Esophagus (tissue), 2 donors: ENCODE results near the gene NGF. TPM values are rescaled to one million over a fixed set of nuclear protein-coding genes. Genes with fewer than 3 reads are reported as not detected.
"Not testable (repeated sequence)": the region's sequence is repeated elsewhere in the genome, so short reads cannot be mapped to it uniquely, and the experiment has no call there.

ENCODE experiments used
- H3K27ac ChIP-seq, 2 donors: one replicate each; pipeline ENCODE4 v1.5.1; 2013; ENCODE audit warnings: low read depth in 2 of 2, mild to moderate bottlenecking in 2 of 2, inconsistent platforms in 1 of 2, low read length in 1 of 2, moderate library complexity in 1 of 2
- H3K27me3 ChIP-seq, 2 donors: one replicate each; pipeline ENCODE4 v1.6.1; 2013; ENCODE audit warnings: low read length in 2 of 2, control low read depth in 1 of 2, mild to moderate bottlenecking in 1 of 2; ENCODE audit not compliant: insufficient read depth in 2 of 2, control insufficient read depth in 1 of 2
- H3K36me3 ChIP-seq, 2 donors: one replicate each; pipeline ENCODE4 v1.6.1; 2013; ENCODE audit warnings: low read length in 1 of 2; ENCODE audit not compliant: control insufficient read depth in 2 of 2, insufficient read depth in 2 of 2
- H3K4me1 ChIP-seq, 2 donors: one replicate each; pipeline ENCODE4 v1.6.1; 2013; ENCODE audit warnings: low read length in 1 of 2; ENCODE audit not compliant: control insufficient read depth in 2 of 2, insufficient read depth in 2 of 2
- H3K4me3 ChIP-seq, 2 donors: one replicate each; pipeline ENCODE4 v1.5.1; 2013; ENCODE audit warnings: low read length in 2 of 2, mild to moderate bottlenecking in 2 of 2, low read depth in 1 of 2, moderate library complexity in 1 of 2
- H3K9me3 ChIP-seq, 2 donors: one replicate each; pipeline ENCODE4 v1.6.1; 2013; ENCODE audit warnings: mild to moderate bottlenecking in 2 of 2, low read depth in 1 of 2, low read length in 1 of 2, moderate library complexity in 1 of 2; ENCODE audit not compliant: control insufficient read depth in 2 of 2, insufficient read depth in 1 of 2
- WGBS, 2 donors: extraction: QIAGEN DNeasy Blood & Tissue Kit; methylation state at CpG; one replicate each; pipeline ENCODE4 v1.1.7; 2013; 5-methylcytosine and 5-hydroxymethylcytosine counted together
- polyA plus RNA-seq, 2 donors: library from polyadenylated mRNA; stranded (reverse); fragments of 200-250 nt; gene quantifications; one replicate each; pipeline ENCODE4 v1.2.3, GENCODE V29; 2013
- donor health status: healthy with polysubstance abuse.
- donor health status: Bipolar disorder and iron deficiency.

Gene NGF
- polyA plus RNA-seq, 2 donors, result 0.35 to 0.39 TPM

GRCh38 chr1:115314092-115314491 lies 24.0 kb downstream of the NGF start:
- Histone ChIP-seq H3K36me3 (no peaks in the 10 kb centered on the region), H3K4me3 (no peak overlapping the region), H3K27me3 (no peaks in the 10 kb centered on the region), H3K27ac (peak overlapping the region in 1 of 2 donors; percentile 15), H3K9me3 (no peaks in the 10 kb centered on the region), H3K4me1 (no peaks in the 10 kb centered on the region)
- WGBS, 2 donors, result 44 to 45% methylated on average over 4 of the region's 4 CpGs

- no peaks in the 10 kb centered on the region for H3K4me1 ChIP-seq
- no peaks in the 10 kb centered on the region for H3K36me3 ChIP-seq
- H3K27me3 ChIP-seq, result no peaks in the 10 kb centered on the region
- no peak overlapping the region for H3K4me3 ChIP-seq
- H3K9me3 ChIP-seq, result no peaks in the 10 kb centered on the region
- no peak overlapping the region for H3K27ac ChIP-seq
- 81 to 84% methylated on average over 1 of the region's 1 CpG for WGBS, 2 donors
Observed at GRCh38 chr1:115313182-115313581, 24.9 kb downstream of the NGF start.

GRCh38 chr1:115312742-115313141 lies 25.3 kb downstream of the NGF start:
- Histone ChIP-seq H3K27ac (no peak overlapping the region), H3K4me1 (no peaks in the 10 kb centered on the region), H3K36me3 (no peaks in the 10 kb centered on the region), H3K9me3 (no peaks in the 10 kb centered on the region), H3K4me3 (no peak overlapping the region), H3K27me3 (no peaks in the 10 kb centered on the region)

- no peak overlapping the region for H3K4me3 ChIP-seq
- H3K27me3 ChIP-seq, result no peaks in the 10 kb centered on the region
- H3K27ac ChIP-seq, result no peak overlapping the region
- H3K9me3 ChIP-seq, result no peaks in the 10 kb centered on the region
- H3K36me3 ChIP-seq, result no peaks in the 10 kb centered on the region
- no peaks in the 10 kb centered on the region for H3K4me1 ChIP-seq
- WGBS, 2 donors, result 83 to 89% methylated on average over 1 of the region's 1 CpG
Observed at GRCh38 chr1:115311474-115311989, 26.5 kb downstream of the NGF start.

GRCh38 chr1:115310581-115311473 lies 27.2 kb downstream of the NGF start:
- no peaks in the 10 kb centered on the region for H3K27me3 ChIP-seq
- WGBS, 2 donors, result 83 to 92% methylated on average over 2 of the region's 2 CpGs
- no peaks in the 10 kb centered on the region for H3K4me1 ChIP-seq
- H3K9me3 ChIP-seq, result no peaks in the 10 kb centered on the region
- no peaks in the 10 kb centered on the region for H3K36me3 ChIP-seq
- no peak overlapping the region for H3K4me3 ChIP-seq
- H3K27ac ChIP-seq, result no peak overlapping the region

GRCh38 chr1:115309504-115309903 lies 28.5 kb downstream of the NGF start:
- H3K9me3 ChIP-seq, H3K27me3 ChIP-seq, H3K4me1 ChIP-seq, H3K4me3 ChIP-seq, H3K27ac ChIP-seq, H3K36me3 ChIP-seq: not testable (repeated sequence)

GRCh38 chr1:115308969-115309368 lies 29.1 kb downstream of the NGF start:
- H3K4me3 ChIP-seq, result no peak overlapping the region
- H3K27me3 ChIP-seq, result no peaks in the 10 kb centered on the region
- WGBS, 2 donors, result 49 to 72% methylated on average over 1 of the region's 1 CpG
- no peaks in the 10 kb centered on the region for H3K36me3 ChIP-seq
- H3K9me3 ChIP-seq, result no peaks in the 10 kb centered on the region
- H3K27ac ChIP-seq, result no peak overlapping the region
- no peaks in the 10 kb centered on the region for H3K4me1 ChIP-seq

- Histone ChIP-seq H3K4me1 (no peaks in the 10 kb centered on the region), H3K36me3 (no peaks in the 10 kb centered on the region), H3K9me3 (no peaks in the 10 kb centered on the region), H3K27me3 (no peaks in the 10 kb centered on the region), H3K27ac (no peak overlapping the region), H3K4me3 (no peak overlapping the region)
Observed at GRCh38 chr1:115307661-115308060, 30.4 kb downstream of the NGF start.

- Histone ChIP-seq H3K4me3 (no peak overlapping the region), H3K36me3 (no peaks in the 10 kb centered on the region), H3K27me3 (no peaks in the 10 kb centered on the region), H3K4me1 (peaks cover 2 to 3% of the 10 kb centered on the region in 2 donors), H3K27ac (no peak overlapping the region), H3K9me3 (no peaks in the 10 kb centered on the region)
- 74 to 77% methylated on average over 2 of the region's 2 CpGs for WGBS, 2 donors
Observed at GRCh38 chr1:115306146-115306545, 31.9 kb downstream of the NGF start.

GRCh38 chr1:115303364-115303763 lies 34.7 kb downstream of the NGF start:
- Histone ChIP-seq H3K4me3 (no peak overlapping the region), H3K27me3 (no peaks in the 10 kb centered on the region), H3K9me3 (no peaks in the 10 kb centered on the region), H3K4me1 (peaks cover 2 to 3% of the 10 kb centered on the region in 2 donors), H3K27ac (no peak overlapping the region), H3K36me3 (no peaks in the 10 kb centered on the region)
- WGBS, 2 donors, result 95 to 97% methylated on average over 2 of the region's 2 CpGs
